WTC11 (cell line): ENCODE results near the gene SCYGR1. TPM values are rescaled to one million over a fixed set of nuclear protein-coding genes. Genes with fewer than 3 reads are reported as not detected.

Experiments
- ATAC-seq: fragments of 200-7000 bp; cut with Tn5 transposase; 2 replicates; pipeline ENCODE4 v1.10.0; 2021; ENCODE audit warnings: mild to moderate bottlenecking, moderate library complexity
- CTCF ChIA-PET: fragments of 300-600 bp; sonication (Branson Sonifier 250); formaldehyde crosslinking; loops from one replicate; lab custom pipeline; 2021; ENCODE audit warnings: antibody characterized with exemption; lab: Charles Lee
- POLR2A ChIA-PET: fragments of 350-600 bp; sonication (Branson Sonifier 250); formaldehyde crosslinking; loops from one replicate; lab custom pipeline; 2021; ENCODE audit warnings: antibody characterized with exemption; lab: Charles Lee
- DNase-seq: peaks from one replicate; pipeline ENCODE4 v3.0.0; 2021; ENCODE audit warnings: low spot score
- H3K27ac Mint-ChIP-seq: 2 replicates; pipeline ENCODE4 v1.8.0; 2021; ENCODE audit warnings: mixed read lengths
- H3K27me3 Mint-ChIP-seq: 2 replicates; pipeline ENCODE4 v1.8.0; 2021; ENCODE audit warnings: low read depth, mild to moderate bottlenecking, moderate library complexity, mixed read lengths
- H3K36me3 Mint-ChIP-seq: 2 replicates; pipeline ENCODE4 v1.8.0; 2021; ENCODE audit warnings: mixed read lengths
- H3K4me1 Mint-ChIP-seq: 2 replicates; pipeline ENCODE4 v1.8.0; 2022; ENCODE audit warnings: mixed read lengths
- H3K4me3 Mint-ChIP-seq: 2 replicates; pipeline ENCODE4 v1.8.0; 2021; ENCODE audit warnings: mild to moderate bottlenecking, moderate library complexity, mixed read lengths
- H3K9me3 Mint-ChIP-seq: 2 replicates; pipeline ENCODE4 v1.8.0; 2021; ENCODE audit warnings: mixed read lengths
- AFF4 ChIP-seq: sonication (generic); formaldehyde crosslinking; IDR thresholded peaks from 2 replicates; pipeline ENCODE4 v1.8.1; 2023; ENCODE audit warnings: mild to moderate bottlenecking, missing genetic modification reagents, borderline replicate concordance
- CREB1 ChIP-seq: sonication (generic); formaldehyde crosslinking; IDR thresholded peaks from 2 replicates; pipeline ENCODE4 v1.8.0; 2023; ENCODE audit warnings: mild to moderate bottlenecking, missing genetic modification reagents
- ELF4 ChIP-seq: sonication (generic); formaldehyde crosslinking; IDR thresholded peaks from 2 replicates; pipeline ENCODE4 v1.8.1; 2022; ENCODE audit warnings: low read depth, mild to moderate bottlenecking, moderate library complexity, missing genetic modification reagents
- FOXK1 ChIP-seq: sonication (generic); formaldehyde crosslinking; IDR thresholded peaks from 2 replicates; pipeline ENCODE4 v1.8.0; 2022; ENCODE audit warnings: mild to moderate bottlenecking, moderate library complexity, missing genetic modification reagents
- GABPB1 ChIP-seq: sonication (generic); formaldehyde crosslinking; IDR thresholded peaks from 2 replicates; pipeline ENCODE4 v1.8.1; 2023; ENCODE audit warnings: mild to moderate bottlenecking, missing genetic modification reagents
- HMGA2 ChIP-seq: fragments of 250-450 bp; sonication (Bioruptor Pico); IDR thresholded peaks from 2 replicates; pipeline ENCODE4 v1.4.0; 2021; ENCODE audit warnings: mild to moderate bottlenecking, moderate library complexity
- NFATC4 ChIP-seq: fragments of 250-450 bp; sonication (Bioruptor Pico); IDR thresholded peaks from 2 replicates; pipeline ENCODE4 v1.9.0; 2021; ENCODE audit warnings: mild to moderate bottlenecking
- PRDM15 ChIP-seq: sonication (generic); formaldehyde crosslinking; IDR thresholded peaks from 2 replicates; pipeline ENCODE4 v1.8.0; 2022; ENCODE audit warnings: missing genetic modification reagents
- PRRX2 ChIP-seq: fragments of 250-450 bp; sonication (Bioruptor Pico); IDR thresholded peaks from 2 replicates; pipeline ENCODE4 v1.8.0; 2021; ENCODE audit warnings: mild to moderate bottlenecking
- RELA ChIP-seq: sonication (generic); formaldehyde crosslinking; IDR thresholded peaks from 2 replicates; pipeline ENCODE4 v1.8.1; 2022; ENCODE audit warnings: missing genetic modification reagents, mild to moderate bottlenecking, borderline replicate concordance
- SOX15 ChIP-seq: fragments of 250-450 bp; sonication (Bioruptor Pico); IDR thresholded peaks from 2 replicates; pipeline ENCODE4 v1.9.0; 2021; ENCODE audit warnings: mild to moderate bottlenecking
- ZNF232 ChIP-seq: sonication (generic); formaldehyde crosslinking; IDR thresholded peaks from 2 replicates; pipeline ENCODE4 v1.8.0; 2022; ENCODE audit warnings: mild to moderate bottlenecking, missing genetic modification reagents
- ZNF416 ChIP-seq: fragments of 250-450 bp; sonication (Bioruptor Pico); IDR thresholded peaks from 2 replicates; pipeline ENCODE4 v1.9.0; 2021; ENCODE audit warnings: mild to moderate bottlenecking, inconsistent platforms
- ZNF671 ChIP-seq: fragments of 250-450 bp; sonication (Bioruptor Pico); IDR thresholded peaks from 2 replicates; pipeline ENCODE4 v1.8.0; 2021; ENCODE audit warnings: mild to moderate bottlenecking
- ZSCAN18 ChIP-seq: fragments of 250-450 bp; sonication (Bioruptor Pico); IDR thresholded peaks from 2 replicates; pipeline ENCODE4 v2.1.2; 2022; ENCODE audit warnings: mild to moderate bottlenecking, moderate library complexity
- total RNA-seq: library from RNA; stranded (reverse); gene quantifications from 3 replicates; pipeline ENCODE4 v1.2.3, GENCODE V29; 2021
- TF ChIP-seq, protein P1 (sequence below): sonication (generic); formaldehyde crosslinking; IDR thresholded peaks from 2 replicates; pipeline ENCODE4 v1.8.0; 2023; ENCODE audit warnings: missing genetic modification reagents
- TF ChIP-seq, protein P2 (sequence below): sonication (generic); formaldehyde crosslinking; IDR thresholded peaks from 2 replicates; pipeline ENCODE4 v1.8.0; 2022; ENCODE audit warnings: mild to moderate bottlenecking, missing genetic modification reagents
- TF ChIP-seq, protein P3 (sequence below): fragments of 200-600 bp; IDR thresholded peaks from 2 replicates; pipeline ENCODE4 v1.8.0; 2022; ENCODE audit warnings: antibody characterized with exemption

Gene SCYGR1
- total RNA-seq, 1 experiment from 2014 or later: not detected

DNA sequence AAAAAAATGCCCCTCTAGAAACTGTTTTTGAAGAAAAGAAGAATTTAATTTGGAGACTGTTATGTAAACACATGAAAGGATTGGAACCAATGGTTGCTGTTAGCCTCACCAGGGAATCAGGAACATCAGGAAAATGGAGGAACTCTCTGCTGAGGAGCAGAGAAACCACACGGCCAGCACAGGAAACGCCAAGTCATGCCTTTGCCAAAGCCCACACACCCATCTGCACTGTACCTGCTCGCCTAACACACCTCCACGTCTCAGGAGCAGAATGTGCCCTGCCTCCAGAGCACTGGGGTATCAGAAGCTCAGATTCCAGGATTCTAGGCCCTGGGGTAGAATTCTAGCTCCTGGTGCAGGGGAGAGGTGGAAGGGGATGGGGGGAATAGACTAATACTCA is 9.8 kb upstream of the SCYGR1 start:
- peaks cover 12% of the 10 kb centered on the region for H3K4me1 Mint-ChIP-seq
- H3K27me3 Mint-ChIP-seq: no peaks in the 10 kb centered on the region
- TF ChIP-seq ZNF416 (CRISPR knock-in tag): no peak
- TF ChIP-seq GABPB1: no peak
- TF ChIP-seq PRRX2: no peak
- no peak for TF ChIP-seq ZSCAN18 (CRISPR knock-in tag)
- TF ChIP-seq FOXK1 (CRISPR knock-in tag): no peak
- TF ChIP-seq, protein P1, sequence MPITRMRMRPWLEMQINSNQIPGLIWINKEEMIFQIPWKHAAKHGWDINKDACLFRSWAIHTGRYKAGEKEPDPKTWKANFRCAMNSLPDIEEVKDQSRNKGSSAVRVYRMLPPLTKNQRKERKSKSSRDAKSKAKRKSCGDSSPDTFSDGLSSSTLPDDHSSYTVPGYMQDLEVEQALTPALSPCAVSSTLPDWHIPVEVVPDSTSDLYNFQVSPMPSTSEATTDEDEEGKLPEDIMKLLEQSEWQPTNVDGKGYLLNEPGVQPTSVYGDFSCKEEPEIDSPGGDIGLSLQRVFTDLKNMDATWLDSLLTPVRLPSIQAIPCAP (CRISPR knock-in tag): no peak
- no peak for TF ChIP-seq SOX15 (CRISPR knock-in tag)
- no peak for TF ChIP-seq HMGA2 (CRISPR knock-in tag)
- no peak for TF ChIP-seq ZNF671 (CRISPR knock-in tag)
- no peak for TF ChIP-seq RELA (CRISPR knock-in tag)
- TF ChIP-seq AFF4 (CRISPR knock-in tag): no peak
- TF ChIP-seq CREB1 (CRISPR knock-in tag): no peak
- TF ChIP-seq ELF4: no peak
- TF ChIP-seq, protein P2, sequence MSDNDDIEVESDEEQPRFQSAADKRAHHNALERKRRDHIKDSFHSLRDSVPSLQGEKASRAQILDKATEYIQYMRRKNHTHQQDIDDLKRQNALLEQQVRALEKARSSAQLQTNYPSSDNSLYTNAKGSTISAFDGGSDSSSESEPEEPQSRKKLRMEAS (CRISPR knock-in tag): no peak
- TF ChIP-seq NFATC4 (CRISPR knock-in tag): no peak
- no peak for TF ChIP-seq ZNF232 (CRISPR knock-in tag)
- TF ChIP-seq PRDM15 (CRISPR knock-in tag): no peak
- TF ChIP-seq, protein P3, sequence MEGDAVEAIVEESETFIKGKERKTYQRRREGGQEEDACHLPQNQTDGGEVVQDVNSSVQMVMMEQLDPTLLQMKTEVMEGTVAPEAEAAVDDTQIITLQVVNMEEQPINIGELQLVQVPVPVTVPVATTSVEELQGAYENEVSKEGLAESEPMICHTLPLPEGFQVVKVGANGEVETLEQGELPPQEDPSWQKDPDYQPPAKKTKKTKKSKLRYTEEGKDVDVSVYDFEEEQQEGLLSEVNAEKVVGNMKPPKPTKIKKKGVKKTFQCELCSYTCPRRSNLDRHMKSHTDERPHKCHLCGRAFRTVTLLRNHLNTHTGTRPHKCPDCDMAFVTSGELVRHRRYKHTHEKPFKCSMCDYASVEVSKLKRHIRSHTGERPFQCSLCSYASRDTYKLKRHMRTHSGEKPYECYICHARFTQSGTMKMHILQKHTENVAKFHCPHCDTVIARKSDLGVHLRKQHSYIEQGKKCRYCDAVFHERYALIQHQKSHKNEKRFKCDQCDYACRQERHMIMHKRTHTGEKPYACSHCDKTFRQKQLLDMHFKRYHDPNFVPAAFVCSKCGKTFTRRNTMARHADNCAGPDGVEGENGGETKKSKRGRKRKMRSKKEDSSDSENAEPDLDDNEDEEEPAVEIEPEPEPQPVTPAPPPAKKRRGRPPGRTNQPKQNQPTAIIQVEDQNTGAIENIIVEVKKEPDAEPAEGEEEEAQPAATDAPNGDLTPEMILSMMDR: no peak
- H3K36me3 Mint-ChIP-seq: no peaks in the 10 kb centered on the region; the same call in 1 of the 2 replicates
- no peaks in the 10 kb centered on the region for H3K9me3 Mint-ChIP-seq
- DNase-seq: no peak
- ATAC-seq: no peak
- ChIA-PET POLR2A (no interaction called here), CTCF (interaction anchor here (1.0 kb wide), 1 partner anchor 73 kb away, joined by 3 read pairs; no protein-coding TSS in a partner anchor)
- H3K4me3 Mint-ChIP-seq: no peak overlapping the region
- no peak overlapping the region for H3K27ac Mint-ChIP-seq
